IMR-90 (cell line): ENCODE results near the gene CHL1. TPM values are rescaled to one million over a fixed set of nuclear protein-coding genes. Genes with fewer than 3 reads are reported as not detected.

Source experiments
- ATAC-seq: fragments of 200-7000 bp; cut with Tn5 transposase; 2 replicates; pipeline ENCODE4 v1.9.1; 2020; ENCODE audit warnings: low read depth, mild to moderate bottlenecking, moderate library complexity
- BruUV-seq: library from RNA; stranded (reverse); fragments of 400-500 nt; replicated peaks from 2 replicates; lab custom pipeline; 2021; lab: Mats Ljungman, UMichigan
- CTCF ChIA-PET: fragments of 300-600 bp; formaldehyde crosslinking; extraction: SDS; loops from one replicate; lab custom pipeline; 2021; ENCODE audit warnings: antibody characterized with exemption; lab: Yijun Ruan, JAX
- POLR2A ChIA-PET: fragments of 300-600 bp; sonication (Branson Sonifier 250); formaldehyde crosslinking; loops from one replicate; lab custom pipeline; 2022; ENCODE audit warnings: antibody characterized with exemption; ENCODE audit not compliant: unreplicated experiment; lab: Charles Lee
- DNase-seq: peaks from one replicate; pipeline ENCODE4 v3.0.0; 2013
- H2AFZ ChIP-seq: replicated peaks from 2 replicates; pipeline ENCODE3; 2013; ENCODE audit warnings: low read length, mild to moderate bottlenecking; ENCODE audit not compliant: poor library complexity
- H2AK5ac ChIP-seq: 2 replicates; pipeline ENCODE4 v1.6.1; 2013; ENCODE audit warnings: low read depth, low read length, inconsistent platforms
- H2AK9ac ChIP-seq: replicated peaks from 2 replicates; pipeline ENCODE3; 2013; ENCODE audit warnings: mild to moderate bottlenecking, low read depth, low read length, moderate library complexity; ENCODE audit not compliant: poor library complexity
- H2BK120ac ChIP-seq: 2 replicates; pipeline ENCODE4 v1.6.1; 2013; ENCODE audit warnings: low read depth, low read length, inconsistent platforms
- H2BK15ac ChIP-seq: 3 replicates; pipeline ENCODE4 v1.6.1; 2013; ENCODE audit warnings: low read depth, low read length, inconsistent platforms
- H2BK20ac ChIP-seq: 2 replicates; pipeline ENCODE4 v1.6.1; 2013; ENCODE audit warnings: low read depth, mild to moderate bottlenecking, inconsistent platforms, low read length, moderate library complexity
- H2BK5ac ChIP-seq: 2 replicates; pipeline ENCODE4 v1.6.1; 2013; ENCODE audit warnings: mild to moderate bottlenecking, low read depth, low read length, inconsistent platforms; ENCODE audit not compliant: poor library complexity, severe bottlenecking
- H3K14ac ChIP-seq: replicated peaks from 2 replicates; pipeline ENCODE4 v1.6.1; 2013; ENCODE audit warnings: low read depth, low read length, inconsistent platforms
- H3K18ac ChIP-seq: 2 replicates; pipeline ENCODE4 v1.6.1; 2013; ENCODE audit warnings: low read depth, low read length, control low read depth
- H3K23ac ChIP-seq: 2 replicates; pipeline ENCODE4 v1.6.1; 2013; ENCODE audit warnings: low read depth, low read length, inconsistent platforms
- H3K27ac ChIP-seq: 2 replicates; pipeline ENCODE4 v1.5.1; 2013; ENCODE audit warnings: mild to moderate bottlenecking, control low read depth, low read length; ENCODE audit not compliant: insufficient read depth
- H3K27me3 ChIP-seq: 2 replicates; pipeline ENCODE4 v1.6.1; 2013; ENCODE audit warnings: low read length; ENCODE audit not compliant: control insufficient read depth, insufficient read depth
- H3K36me3 ChIP-seq: 2 replicates; pipeline ENCODE4 v1.6.1; 2013; ENCODE audit warnings: low read length, mixed read lengths; ENCODE audit not compliant: control insufficient read depth, insufficient read depth
- H3K4ac ChIP-seq: 2 replicates; pipeline ENCODE4 v1.6.1; 2013; ENCODE audit warnings: low read depth, low read length, inconsistent platforms
- H3K4me1 ChIP-seq: 2 replicates; pipeline ENCODE4 v1.6.1; 2013; ENCODE audit warnings: low read length, mixed read lengths; ENCODE audit not compliant: control insufficient read depth, insufficient read depth
- H3K4me2 ChIP-seq: 2 replicates; pipeline ENCODE4 v1.6.1; 2013; ENCODE audit warnings: low read depth, mild to moderate bottlenecking, control low read depth, low read length, moderate library complexity
- H3K4me3 ChIP-seq: 2 replicates; pipeline ENCODE4 v1.5.1; 2013; ENCODE audit warnings: low read depth, mild to moderate bottlenecking, control low read depth, low read length, moderate library complexity; ENCODE audit not compliant: insufficient read depth
- H3K56ac ChIP-seq: 2 replicates; pipeline ENCODE4 v1.6.1; 2013; ENCODE audit warnings: low read length, inconsistent platforms; ENCODE audit not compliant: insufficient read depth; ENCODE audit errors: extremely low read depth
- H3K79me1 ChIP-seq, 2 experiments: 2 replicates each; pipeline ENCODE4 v1.6.1; 2013; ENCODE audit warnings: low read length in 2 of 2, inconsistent platforms in 1 of 2, low read depth in 1 of 2
- H3K9ac ChIP-seq: 2 replicates; pipeline ENCODE4 v1.6.1; 2013; ENCODE audit warnings: low read depth, low read length, control low read depth
- H3K9me1 ChIP-seq: 2 replicates; pipeline ENCODE4 v1.6.1; 2013; ENCODE audit warnings: low read length, inconsistent platforms; ENCODE audit not compliant: insufficient read depth
- H3K9me3 ChIP-seq: 2 replicates; pipeline ENCODE4 v1.6.1; 2013; ENCODE audit warnings: low read length; ENCODE audit not compliant: control insufficient read depth, insufficient read depth
- H4K20me1 ChIP-seq: 2 replicates; pipeline ENCODE4 v1.6.1; 2013; ENCODE audit warnings: low read length, inconsistent platforms; ENCODE audit not compliant: insufficient read depth
- H4K5ac ChIP-seq: 2 replicates; pipeline ENCODE4 v1.6.1; 2013; ENCODE audit warnings: mild to moderate bottlenecking, low read depth, low read length, control low read depth
- H4K8ac ChIP-seq, 2 experiments: 2 replicates each; pipeline ENCODE4 v1.6.1; 2013; ENCODE audit warnings: low read depth in 2 of 2, low read length in 2 of 2, control low read depth in 1 of 2, inconsistent platforms in 1 of 2
- H4K91ac ChIP-seq: 2 replicates; pipeline ENCODE4 v1.6.1; 2013; ENCODE audit warnings: low read depth, low read length, inconsistent platforms; ENCODE audit not compliant: insufficient read depth
- BHLHE40 ChIP-seq: fragments of 150-350 bp; IDR thresholded peaks from 2 replicates; pipeline ENCODE4 v1.6.1; 2016; ENCODE audit warnings: mild to moderate bottlenecking, low read depth, low read length
- CEBPB ChIP-seq: IDR thresholded peaks from 2 replicates; pipeline ENCODE4 v1.6.1; 2012; ENCODE audit warnings: low read depth, low read length, improper control_type of control experiment
- CHD1 ChIP-seq: IDR thresholded peaks from 2 replicates; pipeline ENCODE4 v1.6.1; 2012; ENCODE audit warnings: low read depth, low read length, improper control_type of control experiment
- CTCF ChIP-seq: conservative IDR thresholded peaks from 2 replicates; pipeline ENCODE4 v1.5.1; 2012; ENCODE audit warnings: mild to moderate bottlenecking, low read depth, low read length, improper control_type of control experiment
- MAFK ChIP-seq: IDR thresholded peaks from 2 replicates; pipeline ENCODE4 v1.6.1; 2012; ENCODE audit warnings: low read depth, low read length, improper control_type of control experiment
- RAD21 ChIP-seq: IDR thresholded peaks from 2 replicates; pipeline ENCODE4 v1.6.1; 2012; ENCODE audit warnings: low read length, improper control_type of control experiment
- RCOR1 ChIP-seq: IDR thresholded peaks from 2 replicates; pipeline ENCODE4 v1.6.1; 2012; ENCODE audit warnings: mild to moderate bottlenecking, low read length, improper control_type of control experiment; ENCODE audit not compliant: insufficient replicate concordance
- RFX5 ChIP-seq: IDR thresholded peaks from 2 replicates; pipeline ENCODE4 v1.8.0; 2012; ENCODE audit warnings: low read depth, mild to moderate bottlenecking, low read length, moderate library complexity
- SMC3 ChIP-seq: fragments of 150-350 bp; IDR thresholded peaks from 2 replicates; pipeline ENCODE4 v1.6.1; 2016; ENCODE audit warnings: low read depth, mild to moderate bottlenecking, antibody characterized with exemption, low read length, moderate library complexity
- USF2 ChIP-seq: fragments of 150-350 bp; IDR thresholded peaks from 2 replicates; pipeline ENCODE4 v1.6.1; 2017; ENCODE audit warnings: mild to moderate bottlenecking, antibody characterized with exemption, low read length, low read depth
- WGBS, 2 experiments: methylation state at CpG; one replicate each; pipeline versions ENCODE4 v1.1.5 to v1.1.7; 2013; ENCODE audit warnings: missing lambda C conversion rate in 2 of 2; ENCODE audit not compliant: insufficient read length in 1 of 2; ENCODE audit errors: extremely low coverage in 2 of 2; 5-methylcytosine and 5-hydroxymethylcytosine counted together
- dilution Hi-C: fragments of 300-500 bp; cut with HindIII; formaldehyde crosslinking; loops from one replicate; pipeline ENCODE4 v1.14.3; 2018; ENCODE audit warnings: low sequenced_read_pairs; ENCODE audit not compliant: unreplicated experiment
- in situ Hi-C: fragments of 300-500 bp; cut with MboI; formaldehyde crosslinking; loops from 3 replicates; pipeline ENCODE4 v1.14.3; 2019; ENCODE audit warnings: low sequenced_read_pairs, inconsistent platforms, mixed read lengths
- intact Hi-C: fragments of 100-400 bp; cut with micrococcal nuclease; formaldehyde crosslinking; loops from 2 replicates; pipeline ENCODE4 v1.10.0; 2022
- polyA plus RNA-seq, 3 experiments: library from polyadenylated mRNA; depleted of rRNA; stranded (reverse); fragments of >200 nt; gene quantifications; 2 replicates each; pipeline ENCODE4 v1.2.3, GENCODE V29; 2012; ENCODE audit warnings: low replicate concordance in 1 of 3
- total RNA-seq: library from RNA; depleted of rRNA; stranded (reverse); fragments of >200 nt; gene quantifications from 2 replicates; pipeline ENCODE4 v1.2.3, GENCODE V29; 2012

Gene CHL1
- total and polyA plus RNA-seq, 2 of the 4 experiments (the other 2 are of a cell fraction): 0.38 to 1.6 TPM

- Histone ChIP-seq H2AK5ac (no peak overlapping the region), H4K5ac (no peak overlapping the region), H3K9me1 (no peaks in the 10 kb centered on the region), H3K9me3 (no peaks in the 10 kb centered on the region), H4K8ac (no peak overlapping the region), H3K14ac (no peak overlapping the region), H3K4me3 (no peak overlapping the region), H3K9ac (no peak overlapping the region), H2BK120ac (no peak overlapping the region), H3K36me3 (no peaks in the 10 kb centered on the region), H4K91ac (no peak overlapping the region), H3K79me1 (no peaks in the 10 kb centered on the region), H2BK15ac (no peak overlapping the region), H3K4me2 (no peak overlapping the region), H2AK9ac (no peak overlapping the region), H3K4ac (no peak overlapping the region), H3K18ac (no peak overlapping the region), H3K27me3 (no peaks in the 10 kb centered on the region), H3K4me1 (no peaks in the 10 kb centered on the region), H2AFZ (no peak overlapping the region), H3K56ac (no peak overlapping the region), H2BK5ac (no peak overlapping the region), H3K23ac (no peak overlapping the region), H3K27ac (no peak overlapping the region), H2BK20ac (no peak overlapping the region), H4K20me1 (no peaks in the 10 kb centered on the region)
- ATAC-seq: no peak
- no peak for DNase-seq
- dilution Hi-C loops (no loop called here), intact Hi-C loops (no loop called here), in situ Hi-C loops (no loop called here)
- ChIA-PET CTCF (no interaction called here), POLR2A (no interaction called here)
- TF ChIP-seq CEBPB (no peak), USF2 (no peak), SMC3 (no peak), BHLHE40 (no peak), RAD21 (no peak), RFX5 (no peak), MAFK (no peak), RCOR1 (no peak), CHD1 (no peak), CTCF (no peak)
- WGBS, 2 experiments: 33% methylated on average over 4 of the region's 4 CpGs; no CpG with 5 or more reads in 1 of the 2 experiments
- BruUV-seq: no TSS peak
Observed at GRCh38 chr3:212432-212831, 15.9 kb downstream of the CHL1 start.
